GM19467 (cell line): ENCODE results near the gene APOC1.
A peak's percentile ranks its signal among the peaks of the same experiment; 100 is the strongest.
"Not testable (repeated sequence)": the region's sequence is repeated elsewhere in the genome, so short reads cannot be mapped to it uniquely, and the experiment has no call there.

Experiments
- ATAC-seq: cut with Tn5 transposase; IDR thresholded peaks from one replicate; pipeline ENCODE4 v1.9.1; 2021; ENCODE audit warnings: mild to moderate bottlenecking, moderate library complexity; ENCODE audit not compliant: unreplicated experiment

The APOC1 gene

GRCh38 chr19:44914433-44915206 is at the start of gene APOC1:
APOC1 (plus strand) TSS chr19:44914608; CDS start chr19:44914892, 284 bp downstream.
- ATAC-seq, result peak; percentile 80

GRCh38 chr19:44865196-44865767 is 49.1 kb upstream of the APOC1 start:
- ATAC-seq, result no peak

GRCh38 chr19:44866664-44867063 is 47.7 kb upstream of the APOC1 start:
- ATAC-seq, result no peak

GRCh38 chr19:44867578-44867977 is 46.8 kb upstream of the APOC1 start:
- ATAC-seq, result no peak

GRCh38 chr19:44869733-44870470 is 44.5 kb upstream of the APOC1 start:
- no peak for ATAC-seq

- ATAC-seq, result no peak
Observed at GRCh38 chr19:44871809-44872208, 42.6 kb upstream of the APOC1 start.

- no peak for ATAC-seq
Observed at GRCh38 chr19:44872661-44873060, 41.7 kb upstream of the APOC1 start.

- ATAC-seq, result no peak
Observed at GRCh38 chr19:44874317-44874716, 40.1 kb upstream of the APOC1 start.

GRCh38 chr19:44875666-44876451 is 38.5 kb upstream of the APOC1 start:
- no peak for ATAC-seq

- no peak for ATAC-seq
Observed at GRCh38 chr19:44876930-44877535, 37.4 kb upstream of the APOC1 start.

- ATAC-seq, result no peak
Observed at GRCh38 chr19:44878120-44878865, 36.1 kb upstream of the APOC1 start.

- no peak for ATAC-seq
Observed at GRCh38 chr19:44879309-44880065, 34.9 kb upstream of the APOC1 start.

GRCh38 chr19:44882063-44882462 is 32.3 kb upstream of the APOC1 start:
- ATAC-seq, result no peak

GRCh38 chr19:44882619-44883397 is 31.6 kb upstream of the APOC1 start:
- ATAC-seq, result not testable (repeated sequence)

- ATAC-seq, result no peak
Observed at GRCh38 chr19:44883922-44884321, 30.5 kb upstream of the APOC1 start.

GRCh38 chr19:44884566-44884965 is 29.8 kb upstream of the APOC1 start:
- no peak for ATAC-seq

- no peak for ATAC-seq
Observed at GRCh38 chr19:44886141-44886540, 28.3 kb upstream of the APOC1 start.

GRCh38 chr19:44887648-44888047 is 26.8 kb upstream of the APOC1 start:
- no peak for ATAC-seq
